KG1 (cell line): Measurements from ENCODE around the gene SPPL2A.
"Not testable (repeated sequence)": the region's sequence is repeated elsewhere in the genome, so short reads cannot be mapped to it uniquely, and the experiment has no call there.

Experiments
- DNase-seq: peaks from one replicate; lab custom pipeline; 2025; lab: John Stamatoyannopoulos, UW

SPPL2A gene

DNA sequence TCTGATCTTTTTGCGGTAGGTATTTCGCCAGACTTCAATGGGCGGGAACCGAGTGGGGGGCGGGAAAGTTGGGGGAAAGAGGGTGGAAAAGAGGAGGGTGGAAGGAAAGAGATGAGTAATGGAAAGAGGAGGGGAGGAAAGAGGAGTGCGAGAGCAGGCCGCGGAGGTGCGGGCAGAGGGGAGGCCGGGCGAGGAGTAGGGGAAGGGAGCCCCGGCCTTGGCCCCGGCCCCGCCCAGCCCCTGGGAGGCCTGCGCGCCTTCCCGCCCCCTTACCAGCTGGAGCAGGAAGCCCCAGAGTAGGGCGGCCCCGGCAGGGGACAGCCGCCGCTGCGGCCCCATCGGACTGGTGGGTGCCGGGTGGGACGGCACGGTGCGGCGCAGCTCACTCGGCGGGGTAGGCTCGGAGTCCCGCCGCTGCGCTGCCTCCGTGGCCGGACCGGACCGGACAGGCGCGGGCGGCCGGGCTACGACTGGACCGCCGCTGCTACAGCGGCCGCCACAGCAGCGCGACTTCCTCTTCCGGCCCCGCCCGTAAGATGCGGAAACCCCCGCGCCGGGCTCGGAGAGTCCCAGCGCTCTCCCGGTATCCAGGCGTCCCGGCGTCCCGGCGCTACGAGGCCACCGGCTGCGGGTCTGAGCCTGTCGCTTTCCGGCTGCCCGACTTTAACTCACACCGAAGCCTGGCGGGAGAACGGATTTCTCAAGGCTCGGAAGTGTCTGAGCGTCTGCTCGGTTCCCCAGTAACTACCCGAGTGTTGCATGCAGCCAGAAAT is at the start of gene SPPL2A:
SPPL2A (minus strand) TSS at position 512 of the 773 bp plus-strand sequence; CDS start at position 339, 173 bp downstream.
- DNase-seq = peak; percentile 75

DNA sequence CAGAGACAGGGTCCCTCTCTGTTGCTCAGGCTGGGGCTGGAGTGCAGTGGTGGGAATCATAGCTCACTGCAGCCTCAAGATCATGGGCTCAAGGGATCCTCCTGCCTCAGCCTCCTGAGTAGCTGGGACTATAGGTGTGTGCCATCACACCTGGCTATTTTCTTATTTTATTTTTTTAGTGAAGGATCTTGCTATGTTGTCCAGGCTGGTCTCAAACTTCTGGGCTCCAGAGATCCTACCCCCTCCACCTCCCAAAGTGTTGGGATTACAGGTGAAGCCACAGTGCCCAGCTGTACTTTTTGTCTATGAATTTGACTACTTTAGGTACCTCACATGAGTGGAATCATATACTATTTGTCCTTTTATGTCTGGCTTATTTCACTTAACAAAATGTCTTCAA is 49.1 kb upstream of the SPPL2A start:
- no peak for DNase-seq

GRCh38 chr15:50813865-50814264 is 48.4 kb upstream of the SPPL2A start:
- no peak for DNase-seq

- DNase-seq = no peak
These were observed 47.6 kb upstream of the SPPL2A start for GRCh38 chr15:50813089-50813488.

- not testable (repeated sequence) for DNase-seq
These were observed 46.6 kb upstream of the SPPL2A start for GRCh38 chr15:50812181-50812506.

GRCh38 chr15:50811461-50812180 is 46.1 kb upstream of the SPPL2A start:
- DNase-seq = not testable (repeated sequence)

- no peak for DNase-seq
These were observed 44.6 kb upstream of the SPPL2A start for GRCh38 chr15:50810128-50810527.

DNA sequence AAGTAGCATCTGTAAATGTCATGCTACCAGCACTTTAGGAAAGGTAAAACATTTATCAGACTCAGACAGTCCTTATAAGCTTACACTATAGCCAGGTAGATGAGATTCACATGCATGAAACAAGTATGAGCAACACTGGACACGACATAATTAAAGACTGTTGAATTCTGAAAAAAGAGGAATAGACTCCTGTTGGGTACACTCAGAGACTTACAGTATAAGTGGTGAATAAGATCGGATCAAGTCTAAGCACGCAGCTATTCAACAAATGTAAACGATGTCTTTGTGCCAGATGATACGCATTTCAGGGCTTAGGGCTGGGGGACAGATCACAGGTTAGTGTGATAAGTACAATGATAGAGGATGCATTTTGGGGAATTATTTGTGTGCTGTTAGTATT is 43.2 kb upstream of the SPPL2A start:
- DNase-seq = no peak

GRCh38 chr15:50803479-50804180 is 38.1 kb upstream of the SPPL2A start:
- no peak for DNase-seq

GRCh38 chr15:50800715-50801114 is 35.2 kb upstream of the SPPL2A start:
- no peak for DNase-seq

DNA sequence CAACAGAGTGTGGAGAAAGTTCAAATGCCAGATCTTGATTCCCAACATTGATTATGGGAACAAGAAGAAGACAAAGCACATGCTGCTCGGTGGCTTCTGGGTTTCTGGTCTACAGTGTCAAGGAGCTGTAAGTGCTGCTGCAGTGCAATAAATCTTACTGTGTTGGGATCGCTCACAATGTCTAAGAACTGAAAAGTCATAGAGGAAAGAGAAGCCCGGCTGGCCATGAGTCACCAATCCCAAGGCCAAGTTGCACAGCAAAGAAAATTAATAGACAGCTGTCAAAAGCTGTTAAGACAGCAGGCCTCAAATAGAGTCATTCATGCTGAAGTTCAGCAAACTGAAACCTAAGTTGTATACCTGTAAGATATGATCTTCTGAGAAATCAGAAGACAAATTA is 33.2 kb upstream of the SPPL2A start:
- DNase-seq = no peak

DNA sequence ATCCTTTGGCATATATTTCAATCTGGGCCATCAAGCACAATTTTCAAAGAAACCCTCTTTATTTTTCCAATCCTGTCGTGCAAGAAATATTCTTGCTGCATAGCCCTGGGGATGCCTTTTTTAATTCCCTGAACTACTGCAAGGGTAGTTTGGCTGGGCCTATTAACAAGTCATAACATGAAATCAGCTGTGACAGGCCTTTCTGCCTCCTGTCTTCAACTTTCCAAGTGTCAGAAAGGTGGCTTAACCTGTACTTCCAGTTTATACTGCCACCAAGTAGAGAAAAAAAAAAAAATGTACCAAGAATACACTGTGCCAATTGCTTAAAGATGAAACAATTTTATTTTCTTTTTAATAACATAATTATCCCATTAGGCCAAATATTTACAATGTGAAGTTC is 32.4 kb upstream of the SPPL2A start:
- no peak for DNase-seq

DNA sequence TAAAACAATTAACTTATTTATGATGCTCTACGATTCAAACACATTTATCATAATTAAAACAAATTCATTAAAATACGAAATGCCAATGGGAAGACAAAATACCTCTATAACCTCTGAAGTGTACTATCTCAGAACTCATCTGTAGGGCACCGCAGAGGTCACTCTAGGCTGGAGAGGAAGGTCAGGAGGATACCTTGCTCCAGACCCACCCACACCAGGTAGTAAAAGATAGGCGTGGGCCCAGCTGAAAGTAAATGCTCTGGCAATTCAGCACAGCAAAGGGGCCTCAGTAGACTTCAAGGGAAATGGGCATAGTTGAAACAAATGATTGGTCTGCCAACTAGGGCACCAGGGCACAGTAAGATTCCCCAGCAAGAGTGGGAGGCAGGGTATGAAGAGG is 26.0 kb upstream of the SPPL2A start:
- no peak for DNase-seq

DNA sequence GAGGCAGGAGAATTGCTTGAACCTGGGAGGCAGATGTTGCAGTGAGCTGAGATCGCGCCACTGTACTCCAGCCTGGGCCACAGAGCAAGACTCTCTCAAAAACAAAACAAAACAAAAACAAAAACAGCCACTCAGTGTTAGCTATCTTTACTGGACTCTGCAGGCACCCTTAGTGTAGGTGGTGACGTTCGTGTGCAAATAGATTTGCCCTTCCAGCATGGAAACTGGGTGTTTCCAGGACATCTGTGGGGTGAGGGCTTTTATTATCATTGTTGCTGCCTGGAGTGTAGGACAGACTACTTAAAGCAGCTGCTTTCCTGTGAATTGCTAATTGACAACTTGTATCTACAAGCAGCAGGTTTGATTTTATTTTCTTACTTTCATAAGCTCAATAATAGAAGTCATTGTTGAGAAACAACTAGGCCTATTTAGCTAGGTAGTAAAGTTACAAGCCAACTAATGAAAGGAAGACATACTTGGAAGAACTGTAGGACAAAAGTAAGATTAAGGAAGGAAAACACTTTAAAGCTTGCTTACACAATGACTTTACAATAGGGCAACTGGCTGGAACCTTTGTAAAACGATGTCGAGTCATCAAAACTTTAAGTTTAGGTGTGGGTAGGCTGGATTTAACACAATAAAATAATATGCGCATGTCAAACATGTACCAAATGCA is 25.4 kb upstream of the SPPL2A start:
- DNase-seq = no peak

DNA sequence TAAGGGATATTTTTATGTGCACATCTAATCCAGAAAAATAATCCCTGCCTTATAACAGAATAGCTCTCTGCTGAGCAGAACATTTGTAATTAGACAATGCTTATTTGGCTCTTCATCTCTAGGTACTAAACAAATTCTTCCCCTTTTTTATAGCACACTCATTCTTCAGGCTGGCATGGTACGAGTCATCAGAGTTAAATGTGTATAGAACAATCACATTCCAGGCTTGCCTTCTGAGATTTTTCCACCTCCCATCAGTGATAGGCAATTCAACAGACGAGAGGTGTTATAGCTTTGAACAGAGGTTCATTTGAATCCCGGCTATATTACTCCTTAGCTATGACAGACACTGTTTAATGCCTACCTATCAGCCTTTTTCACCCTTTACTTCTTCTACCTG is 21.4 kb upstream of the SPPL2A start:
- no peak for DNase-seq

GRCh38 chr15:50786438-50786837 is 20.9 kb upstream of the SPPL2A start:
- no peak for DNase-seq

GRCh38 chr15:50783895-50784294 is 18.4 kb upstream of the SPPL2A start:
- no peak for DNase-seq

DNA sequence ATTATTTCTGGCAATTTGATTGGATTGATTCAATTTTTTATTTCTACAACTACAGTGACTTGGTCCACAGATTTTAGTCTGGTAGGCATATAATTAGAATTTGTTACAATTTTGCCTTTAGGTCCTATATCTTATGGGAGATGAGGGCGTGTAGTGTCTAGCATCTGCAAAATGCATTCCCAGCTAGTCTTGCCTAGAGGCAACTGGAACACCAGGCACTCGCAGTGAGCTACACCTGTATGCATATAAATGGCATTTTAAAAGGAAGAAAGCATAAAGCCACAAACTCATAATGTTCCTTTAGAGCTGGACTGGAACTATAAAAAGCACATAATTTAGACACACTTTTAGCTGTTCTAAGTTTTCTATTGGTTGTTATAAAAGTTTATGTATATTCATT is 17.9 kb upstream of the SPPL2A start:
- DNase-seq = no peak

- DNase-seq = no peak
These were observed 12.6 kb upstream of the SPPL2A start for GRCh38 chr15:50778086-50778485.

DNA sequence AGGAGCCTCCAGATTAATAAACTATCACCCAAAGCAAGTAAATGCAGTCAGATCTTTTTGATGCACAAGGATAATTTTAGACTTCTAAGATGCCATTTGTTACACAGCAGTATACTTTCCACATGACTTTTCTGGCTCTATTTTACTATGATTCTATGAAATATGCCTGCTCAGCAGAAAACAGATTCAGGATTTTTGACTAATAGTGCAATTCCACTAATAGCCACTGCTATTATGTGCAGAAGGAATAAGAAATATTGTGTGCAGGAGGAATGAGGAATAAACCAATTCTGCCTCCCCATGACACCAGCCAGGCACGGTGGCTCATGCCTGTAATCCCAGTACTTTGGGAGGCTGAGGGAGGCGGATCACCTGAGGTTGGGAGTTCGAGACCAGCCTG is 11.5 kb upstream of the SPPL2A start:
- no peak for DNase-seq

- DNase-seq = no peak
These were observed 8.9 kb upstream of the SPPL2A start for GRCh38 chr15:50774450-50774849.

DNA sequence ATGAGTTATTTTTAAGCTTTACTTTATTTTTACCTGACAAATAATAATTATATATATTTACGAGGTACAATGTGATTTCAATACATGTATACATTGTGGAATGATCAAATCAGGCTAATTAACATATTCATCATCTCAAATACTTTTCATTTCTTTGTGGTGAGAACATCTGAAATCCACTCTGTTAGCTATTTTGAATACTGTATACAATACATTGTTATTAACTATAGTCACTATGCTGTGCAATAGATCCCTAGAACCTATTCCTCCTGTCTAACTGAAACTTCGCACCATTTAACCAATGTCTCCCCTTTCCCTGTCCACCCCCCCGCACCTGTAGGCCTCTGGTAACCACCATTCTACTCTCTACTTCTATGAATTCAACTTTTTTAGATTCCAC is 7.9 kb upstream of the SPPL2A start:
- DNase-seq = no peak
